Measurements from ENCODE around the gene PLEKHN1.
A peak's percentile ranks its signal among the peaks of the same experiment; 100 is the strongest.

Gene PLEKHN1

DNA sequence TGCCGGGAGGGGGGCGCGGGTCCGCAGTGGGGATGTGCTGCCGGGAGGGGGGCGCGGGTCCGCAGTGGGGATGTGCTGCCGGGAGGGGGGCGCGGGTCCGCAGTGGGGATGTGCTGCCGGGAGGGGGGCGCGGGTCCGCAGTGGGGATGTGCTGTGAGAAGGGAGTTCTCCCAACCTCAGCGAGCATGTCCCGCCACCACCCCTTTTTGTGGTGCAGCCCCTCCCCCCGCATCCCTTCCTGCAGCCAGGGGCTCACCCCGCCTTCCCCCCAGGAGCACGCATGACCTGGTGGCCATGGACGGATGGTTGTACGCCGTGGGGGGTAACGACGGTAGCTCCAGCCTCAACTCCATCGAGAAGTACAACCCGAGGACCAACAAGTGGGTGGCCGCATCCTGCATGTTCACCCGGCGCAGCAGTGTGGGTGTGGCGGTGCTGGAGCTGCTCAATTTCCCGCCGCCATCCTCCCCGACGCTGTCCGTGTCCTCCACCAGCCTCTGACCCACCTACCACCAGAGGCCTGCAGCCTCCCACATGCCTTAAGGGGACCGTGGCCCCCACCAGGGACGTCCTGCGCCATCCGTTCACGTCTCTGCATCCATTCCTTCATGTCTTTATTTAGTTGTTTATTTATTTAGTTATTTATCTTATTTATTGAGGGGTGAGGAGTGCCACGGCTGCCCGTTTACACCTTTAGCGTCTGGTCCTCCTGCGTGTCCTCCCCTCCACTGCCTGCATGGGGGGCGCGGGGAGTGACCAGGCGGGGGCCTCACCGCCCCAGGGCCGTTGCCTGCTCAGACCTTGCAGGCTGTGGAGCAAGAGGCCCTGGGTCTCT, 1.4 kb upstream of the PLEKHN1 start:
- POLR2A ChIA-PET = no interaction called here

DNA sequence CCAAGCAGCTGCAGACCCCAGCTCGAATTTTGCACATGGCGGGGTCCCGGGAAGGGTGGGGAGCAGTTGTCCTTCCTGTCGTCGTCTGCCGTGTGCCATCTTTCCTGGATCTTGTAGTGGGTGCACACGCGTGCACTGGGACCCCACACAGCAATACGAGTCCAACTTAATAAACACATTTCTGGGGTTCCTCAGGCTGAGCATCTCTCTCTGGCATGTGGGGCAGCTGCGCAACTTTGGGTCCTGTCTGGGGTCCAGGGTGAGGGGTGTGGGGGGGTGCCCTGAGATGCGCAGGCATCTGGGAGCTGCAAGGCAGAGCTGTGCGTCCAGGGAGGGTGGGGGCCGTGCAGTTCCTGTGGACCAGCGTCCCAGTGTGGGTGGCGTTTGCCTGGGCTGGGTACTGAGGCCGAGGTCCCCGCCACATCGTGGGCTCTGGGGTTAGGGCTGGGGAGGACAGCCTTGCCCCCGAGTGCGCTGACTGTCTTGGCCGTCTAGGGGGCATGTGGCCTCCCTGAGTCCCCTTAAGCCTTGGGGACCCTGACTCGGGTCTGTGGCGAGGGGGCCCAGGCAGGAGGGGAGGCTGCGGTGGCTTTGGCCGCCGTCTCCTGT, 652 bp upstream of the PLEKHN1 start:
- ChIA-PET CTCF (no interaction called here), POLR2A (no interaction called here)
- DNase-seq (ENCODE audit: extremely low spot score) = no peak
- TF ChIP-seq, protein P1, sequence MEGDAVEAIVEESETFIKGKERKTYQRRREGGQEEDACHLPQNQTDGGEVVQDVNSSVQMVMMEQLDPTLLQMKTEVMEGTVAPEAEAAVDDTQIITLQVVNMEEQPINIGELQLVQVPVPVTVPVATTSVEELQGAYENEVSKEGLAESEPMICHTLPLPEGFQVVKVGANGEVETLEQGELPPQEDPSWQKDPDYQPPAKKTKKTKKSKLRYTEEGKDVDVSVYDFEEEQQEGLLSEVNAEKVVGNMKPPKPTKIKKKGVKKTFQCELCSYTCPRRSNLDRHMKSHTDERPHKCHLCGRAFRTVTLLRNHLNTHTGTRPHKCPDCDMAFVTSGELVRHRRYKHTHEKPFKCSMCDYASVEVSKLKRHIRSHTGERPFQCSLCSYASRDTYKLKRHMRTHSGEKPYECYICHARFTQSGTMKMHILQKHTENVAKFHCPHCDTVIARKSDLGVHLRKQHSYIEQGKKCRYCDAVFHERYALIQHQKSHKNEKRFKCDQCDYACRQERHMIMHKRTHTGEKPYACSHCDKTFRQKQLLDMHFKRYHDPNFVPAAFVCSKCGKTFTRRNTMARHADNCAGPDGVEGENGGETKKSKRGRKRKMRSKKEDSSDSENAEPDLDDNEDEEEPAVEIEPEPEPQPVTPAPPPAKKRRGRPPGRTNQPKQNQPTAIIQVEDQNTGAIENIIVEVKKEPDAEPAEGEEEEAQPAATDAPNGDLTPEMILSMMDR (IDR thresholded peaks at IDR 0.05; ENCODE audit: control extremely low read depth, extremely low read depth, low read depth, missing control alignments) = no peak

More for the DNA sequence above, 1.4 kb upstream of the PLEKHN1 start:
- TF ChIP-seq, protein P1 (IDR thresholded peaks at IDR 0.05; ENCODE audit: control extremely low read depth, extremely low read depth, low read depth, missing control alignments) = no peak
- DNase-seq (ENCODE audit: extremely low spot score) = no peak
- CTCF ChIA-PET = no interaction called here

DNA sequence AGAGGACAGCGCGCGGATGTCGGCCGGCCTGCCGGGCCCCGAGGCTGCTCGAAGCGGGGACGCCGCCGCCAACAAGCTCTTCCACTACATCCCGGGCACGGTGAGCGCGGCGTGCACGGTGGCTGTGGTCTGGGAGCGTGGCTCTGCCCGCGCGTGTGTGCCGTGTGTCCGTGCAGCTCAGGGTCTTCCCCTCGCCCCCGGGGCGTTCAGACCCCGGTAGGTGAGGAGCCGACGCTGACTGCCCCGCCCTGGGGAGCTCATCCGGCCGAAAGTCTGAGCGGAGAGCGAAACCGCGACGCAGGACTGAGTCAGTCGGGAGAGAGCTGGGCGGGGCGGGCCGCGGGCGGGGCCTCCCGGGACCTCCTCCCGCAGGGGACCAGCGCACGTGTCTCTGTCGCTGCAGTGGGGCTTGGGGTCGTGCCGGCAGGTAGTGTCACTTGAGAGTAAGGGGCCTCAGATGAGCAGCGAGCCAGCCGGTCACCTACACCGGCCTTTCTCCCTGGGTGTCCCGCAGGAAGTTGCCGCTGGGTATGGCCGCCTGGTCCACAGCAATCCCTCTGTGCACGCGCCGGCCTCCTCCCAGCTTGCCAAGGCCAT, 520 bp downstream of the PLEKHN1 start:
- ChIA-PET CTCF (interaction anchor here (0.8 to 1.6 kb wide), 6 partner anchors 9 to 62 kb away, joined by 3 to 7 read pairs (median 4); no protein-coding TSS in a partner anchor), POLR2A (no interaction called here)
- TF ChIP-seq, protein P1 (IDR thresholded peaks at IDR 0.05; ENCODE audit: control extremely low read depth, extremely low read depth, low read depth, missing control alignments) = no peak
- peak; percentile 88 for DNase-seq (ENCODE audit: extremely low spot score)

DNA sequence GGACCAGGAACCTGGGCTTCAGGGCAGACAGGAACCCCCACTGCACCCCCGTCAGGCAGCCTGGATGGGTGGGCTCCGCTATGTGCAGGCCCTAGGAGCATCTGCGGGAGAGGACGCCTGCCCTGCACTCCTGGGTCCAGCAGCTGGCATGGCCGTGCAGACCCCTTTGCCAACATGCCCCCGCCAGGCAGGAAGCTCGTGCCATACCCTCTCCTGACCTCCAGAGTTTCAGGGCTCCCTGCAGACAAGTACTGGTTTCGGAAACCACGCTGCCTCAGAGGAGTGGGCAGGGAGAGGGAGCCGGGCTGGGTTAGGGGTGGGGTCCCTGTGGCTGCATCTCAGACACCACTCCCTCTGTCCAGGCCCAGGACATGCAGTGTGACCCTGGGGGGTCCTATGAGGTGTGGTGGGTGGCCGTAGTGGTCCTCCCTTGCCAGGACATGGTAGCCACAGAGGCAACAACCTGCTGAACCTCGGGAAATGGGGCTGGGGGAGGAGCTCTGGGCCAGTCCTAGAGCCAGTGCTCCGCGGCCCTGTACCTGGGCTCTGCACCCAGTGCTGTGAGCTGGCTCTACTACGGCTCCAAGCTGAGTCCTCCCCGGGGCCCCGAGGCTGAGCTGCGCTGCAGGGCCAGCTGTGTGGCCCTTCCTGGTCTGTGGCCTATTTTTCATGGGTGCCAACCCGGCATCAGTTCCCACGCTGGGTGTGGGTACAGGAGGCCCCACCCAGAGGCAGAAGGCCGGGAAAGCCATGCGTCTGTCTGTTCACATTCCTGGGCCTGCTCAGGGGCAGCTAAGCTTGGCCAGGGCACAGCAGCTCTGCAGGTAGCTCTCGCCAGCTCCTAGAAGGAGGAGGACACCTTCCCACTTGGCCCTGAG, 1.4 kb downstream of the PLEKHN1 start:
- TF ChIP-seq, protein P1 (IDR thresholded peaks at IDR 0.05; ENCODE audit: control extremely low read depth, extremely low read depth, low read depth, missing control alignments) = no peak
- ChIA-PET CTCF (interaction anchor here (0.8 to 1.6 kb wide), 3 partner anchors 15 to 63 kb away, joined by 3 to 7 read pairs (median 4); no protein-coding TSS in a partner anchor), POLR2A (no interaction called here)
- no peak for DNase-seq (ENCODE audit: extremely low spot score)

DNA sequence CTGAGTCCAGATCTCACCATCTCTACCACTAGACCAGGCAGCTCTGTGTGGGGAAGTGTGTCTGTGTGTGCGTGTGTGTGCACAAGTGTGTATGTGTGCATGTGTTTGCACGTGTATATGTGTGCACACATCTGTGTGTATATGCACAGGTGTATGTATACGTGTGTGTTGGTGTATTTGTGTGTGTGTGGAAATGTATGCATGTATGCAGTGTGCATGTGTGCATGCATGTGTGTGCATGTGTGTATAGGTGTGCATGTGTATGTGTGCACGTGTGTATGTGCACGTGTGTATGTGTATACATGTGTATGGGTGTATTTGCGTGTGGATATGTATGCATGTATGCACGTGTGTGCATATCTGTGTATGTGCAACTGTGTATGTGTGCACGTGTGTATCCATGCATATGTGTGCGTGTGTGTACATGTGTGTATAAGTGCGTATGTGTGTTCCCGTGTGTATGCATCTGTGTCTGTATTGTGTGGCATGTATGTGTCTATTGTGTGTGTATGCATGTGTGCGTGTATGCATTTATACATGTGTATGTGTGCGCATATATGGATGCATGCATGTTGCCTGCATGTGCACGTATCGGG, 3.1 kb downstream of the PLEKHN1 start:
- TF ChIP-seq, protein P1 (IDR thresholded peaks at IDR 0.05; ENCODE audit: control extremely low read depth, extremely low read depth, low read depth, missing control alignments) = no peak
- ChIA-PET POLR2A (no interaction called here), CTCF (no interaction called here)
- DNase-seq (ENCODE audit: extremely low spot score) = no peak

Data from GM10248 (cell line).